ENCODE data around the gene CETN3. TPM values are rescaled to one million over a fixed set of nuclear protein-coding genes. Genes with fewer than 3 reads are reported as not detected.
"Not testable (repeated sequence)": the region's sequence is repeated elsewhere in the genome, so short reads cannot be mapped to it uniquely, and the experiment has no call there.

Gene CETN3
- total RNA-seq, 4 donors from 2014 or later = 16.8 to 80.4 (median 57.6) TPM

GRCh38 chr5:90347462-90347861 lies 62.1 kb downstream of the CETN3 start:
- no peak overlapping the region for H3K4me3 ChIP-seq
- no peaks in the 10 kb centered on the region for H3K36me3 ChIP-seq
- intact Hi-C loops (cut with DNase I; ENCODE audit: low total_unique reads) = no loop called here
- peaks cover 0 to 3% of the 10 kb centered on the region in 2 donors for H3K9me3 ChIP-seq
- DNase-seq = no peak
- TF ChIP-seq CTCF (IDR thresholded peaks at IDR 0.05) (no peak), POLR2A (IDR thresholded peaks at IDR 0.05) (no peak)
- no peak overlapping the region for H3K27ac ChIP-seq
- H3K27me3 ChIP-seq = no peaks in the 10 kb centered on the region
- H3K4me1 ChIP-seq = no peaks in the 10 kb centered on the region

GRCh38 chr5:90345684-90346083 lies 63.9 kb downstream of the CETN3 start:
- peaks cover 0 to 3% of the 10 kb centered on the region in 2 donors for H3K9me3 ChIP-seq
- intact Hi-C loops (cut with DNase I; ENCODE audit: low total_unique reads) = no loop called here

GRCh38 chr5:90344689-90345088 lies 64.9 kb downstream of the CETN3 start:
- Histone ChIP-seq H3K27ac (no peak overlapping the region), H3K36me3 (no peaks in the 10 kb centered on the region), H3K4me3 (no peak overlapping the region), H3K9me3 (peaks cover 0 to 3% of the 10 kb centered on the region in 2 donors), H3K27me3 (no peaks in the 10 kb centered on the region), H3K4me1 (no peaks in the 10 kb centered on the region)
- intact Hi-C loops (cut with DNase I; ENCODE audit: low total_unique reads) = no loop called here
- DNase-seq = no peak
- TF ChIP-seq CTCF (IDR thresholded peaks at IDR 0.05) = no peak
- no peak for TF ChIP-seq POLR2A (IDR thresholded peaks at IDR 0.05)

More at GRCh38 chr5:90345684-90346083, 63.9 kb downstream of the CETN3 start:
- Histone ChIP-seq H3K36me3 (no peaks in the 10 kb centered on the region), H3K4me3 (no peak overlapping the region), H3K4me1 (no peaks in the 10 kb centered on the region), H3K27ac (no peak overlapping the region), H3K27me3 (no peaks in the 10 kb centered on the region)
- TF ChIP-seq CTCF (IDR thresholded peaks at IDR 0.05) = no peak
- no peak for TF ChIP-seq POLR2A (IDR thresholded peaks at IDR 0.05)
- DNase-seq = no peak

GRCh38 chr5:90343731-90344130 lies 65.8 kb downstream of the CETN3 start:
- H3K36me3 ChIP-seq; H3K9me3 ChIP-seq; H3K4me3 ChIP-seq; H3K27ac ChIP-seq; H3K27me3 ChIP-seq; H3K4me1 ChIP-seq; DNase-seq; intact Hi-C loops (cut with DNase I; ENCODE audit: low total_unique reads): not testable (repeated sequence)

- Histone ChIP-seq H3K27ac (no peak overlapping the region), H3K9me3 (no peaks in the 10 kb centered on the region), H3K4me1 (no peaks in the 10 kb centered on the region), H3K36me3 (no peaks in the 10 kb centered on the region), H3K4me3 (no peak overlapping the region), H3K27me3 (no peaks in the 10 kb centered on the region)
- intact Hi-C loops (cut with DNase I; ENCODE audit: low total_unique reads) = no loop called here
- no peak for DNase-seq
- TF ChIP-seq POLR2A (IDR thresholded peaks at IDR 0.05) (no peak), CTCF (IDR thresholded peaks at IDR 0.05) (no peak)
Measured at GRCh38 chr5:90342576-90342975, 67.0 kb downstream of the CETN3 start.

Other genes with a start within 250 kb of the CETN3 start
- 10 to 100 TPM in 3 of 4 donors, 1 to 10 TPM in 1; 2.9 to 16.4 (median 10.7) TPM for gene MBLAC2, start 65.0 kb upstream of the CETN3 start, total RNA-seq
- 1 to 10 TPM in 3 of 4 donors, not detected in 1; 2.4 to 4.6 (median 2.5) TPM for gene POLR3G, start 65.1 kb upstream of the CETN3 start, total RNA-seq
- 10 to 100 TPM; 11.5 to 50.3 (median 26.9) TPM for gene LYSMD3, start 119.8 kb upstream of the CETN3 start, total RNA-seq
- 10 to 100 TPM in 1 of 4 donors, 1 to 10 TPM in 1, not detected in 2; 1.9 to 11.3 TPM for gene ADGRV1, start 149.0 kb upstream of the CETN3 start, total RNA-seq

All from uterus (tissue), 4 donors.